ENCODE results near the gene KRT35. TPM values are rescaled to one million over a fixed set of nuclear protein-coding genes. Genes with fewer than 3 reads are reported as not detected.
"Not testable (repeated sequence)": the region's sequence is repeated elsewhere in the genome, so short reads cannot be mapped to it uniquely, and the experiment has no call there.

Gene KRT35
- total RNA-seq, 1 experiment from 2014 or later, result not detected

DNA sequence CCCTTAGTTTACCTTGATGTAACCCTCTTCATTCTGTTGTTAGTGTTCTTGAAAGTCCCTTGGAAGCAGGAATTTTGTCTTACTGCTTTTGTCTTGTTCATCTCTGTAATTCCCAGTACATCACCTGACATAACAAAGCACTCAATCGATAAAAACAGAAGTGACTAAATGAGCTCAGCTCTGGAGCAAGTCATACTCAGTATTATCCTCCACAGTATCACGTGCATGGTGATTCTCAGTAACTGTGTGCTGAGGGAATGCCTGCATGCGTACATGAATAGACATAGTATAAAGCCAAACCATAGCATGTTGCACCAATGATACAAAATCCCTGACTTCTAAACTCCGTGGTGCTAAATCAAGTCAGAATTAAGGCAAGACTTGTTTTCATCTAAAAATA lies 47.4 kb downstream of the KRT35 start:
- intact Hi-C loops (cut with micrococcal nuclease), result no loop called here
- BruUV-seq (replicated peaks), result no TSS peak
- ATAC-seq, result no peak
- H3K4me1 ChIP-seq (ENCODE audit: control insufficient read depth in 1 of 2, insufficient read depth in 2 of 2, low read length in 2 of 2), result peaks cover 5 to 6% of the 10 kb centered on the region in 2 experiments
- no peak for DNase-seq (ENCODE audit: low read depth, low spot score)
- H3K27ac ChIP-seq (ENCODE audit: low read depth, low read length), result no peak overlapping the region
- CTCF ChIA-PET, result interaction anchor here (1.2 kb wide), 1 partner anchor 16 kb away, joined by 4 read pairs; no protein-coding TSS in a partner anchor
- no peak overlapping the region for H2AFZ ChIP-seq (ENCODE audit: low read depth, low read length, poor library complexity, severe bottlenecking)
- no peaks in the 10 kb centered on the region for H4K20me1 ChIP-seq (ENCODE audit: insufficient read depth)
- H3K4me2 ChIP-seq (ENCODE audit: low read length), result no peak overlapping the region
- no peaks in the 10 kb centered on the region for H3K27me3 ChIP-seq (ENCODE audit: insufficient read depth, low read length)
- POLR2A ChIA-PET, result no interaction called here
- RAD21 ChIA-PET (ENCODE audit: low non-redundant PET in 1 of 2, low total read pairs in 2 of 2, uncharacterized antibody in 2 of 2, unreplicated experiment in 2 of 2), result no interaction called here
- H3K9me3 ChIP-seq (ENCODE audit: control insufficient read depth in 1 of 2, insufficient read depth in 1 of 2, low read depth in 1 of 2, low read length in 2 of 2), result no peaks in the 10 kb centered on the region
- H3K36me3 ChIP-seq (ENCODE audit: control insufficient read depth in 1 of 2, insufficient read depth in 2 of 2, low read length in 2 of 2), result no peaks in the 10 kb centered on the region
- H3K4me3 ChIP-seq (replicated peaks in 1 of 2; ENCODE audit: low read depth in 1 of 2, low read length in 2 of 2), result no peak overlapping the region
- no peak for TF ChIP-seq EZH2 (IDR thresholded peaks at IDR 0.05)
- TF ChIP-seq, protein P1, sequence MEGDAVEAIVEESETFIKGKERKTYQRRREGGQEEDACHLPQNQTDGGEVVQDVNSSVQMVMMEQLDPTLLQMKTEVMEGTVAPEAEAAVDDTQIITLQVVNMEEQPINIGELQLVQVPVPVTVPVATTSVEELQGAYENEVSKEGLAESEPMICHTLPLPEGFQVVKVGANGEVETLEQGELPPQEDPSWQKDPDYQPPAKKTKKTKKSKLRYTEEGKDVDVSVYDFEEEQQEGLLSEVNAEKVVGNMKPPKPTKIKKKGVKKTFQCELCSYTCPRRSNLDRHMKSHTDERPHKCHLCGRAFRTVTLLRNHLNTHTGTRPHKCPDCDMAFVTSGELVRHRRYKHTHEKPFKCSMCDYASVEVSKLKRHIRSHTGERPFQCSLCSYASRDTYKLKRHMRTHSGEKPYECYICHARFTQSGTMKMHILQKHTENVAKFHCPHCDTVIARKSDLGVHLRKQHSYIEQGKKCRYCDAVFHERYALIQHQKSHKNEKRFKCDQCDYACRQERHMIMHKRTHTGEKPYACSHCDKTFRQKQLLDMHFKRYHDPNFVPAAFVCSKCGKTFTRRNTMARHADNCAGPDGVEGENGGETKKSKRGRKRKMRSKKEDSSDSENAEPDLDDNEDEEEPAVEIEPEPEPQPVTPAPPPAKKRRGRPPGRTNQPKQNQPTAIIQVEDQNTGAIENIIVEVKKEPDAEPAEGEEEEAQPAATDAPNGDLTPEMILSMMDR (IDR thresholded peaks at IDR 0.05 in 2 of 3, conservative IDR thresholded peaks at IDR 0.05 in 1 of 3; ENCODE audit: borderline replicate concordance in 1 of 3, insufficient read depth in 1 of 3, low read depth in 2 of 3, low read length in 2 of 3), result no peak
- TF ChIP-seq, protein P2, sequence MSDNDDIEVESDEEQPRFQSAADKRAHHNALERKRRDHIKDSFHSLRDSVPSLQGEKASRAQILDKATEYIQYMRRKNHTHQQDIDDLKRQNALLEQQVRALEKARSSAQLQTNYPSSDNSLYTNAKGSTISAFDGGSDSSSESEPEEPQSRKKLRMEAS (IDR thresholded peaks at IDR 0.05), result no peak
- TF ChIP-seq SP1 (IDR thresholded peaks at IDR 0.05; ENCODE audit: low read depth), result no peak
- TF ChIP-seq EGR1 (IDR thresholded peaks at IDR 0.05; ENCODE audit: low read depth), result no peak
- TF ChIP-seq RAD21 (IDR thresholded peaks at IDR 0.05; ENCODE audit: low read depth), result no peak
- no peak for TF ChIP-seq POLR2AphosphoS5 (IDR thresholded peaks at IDR 0.05; ENCODE audit: low read depth, low read length)
- no peak for TF ChIP-seq JUND (IDR thresholded peaks at IDR 0.05)
- TF ChIP-seq, protein P3, sequence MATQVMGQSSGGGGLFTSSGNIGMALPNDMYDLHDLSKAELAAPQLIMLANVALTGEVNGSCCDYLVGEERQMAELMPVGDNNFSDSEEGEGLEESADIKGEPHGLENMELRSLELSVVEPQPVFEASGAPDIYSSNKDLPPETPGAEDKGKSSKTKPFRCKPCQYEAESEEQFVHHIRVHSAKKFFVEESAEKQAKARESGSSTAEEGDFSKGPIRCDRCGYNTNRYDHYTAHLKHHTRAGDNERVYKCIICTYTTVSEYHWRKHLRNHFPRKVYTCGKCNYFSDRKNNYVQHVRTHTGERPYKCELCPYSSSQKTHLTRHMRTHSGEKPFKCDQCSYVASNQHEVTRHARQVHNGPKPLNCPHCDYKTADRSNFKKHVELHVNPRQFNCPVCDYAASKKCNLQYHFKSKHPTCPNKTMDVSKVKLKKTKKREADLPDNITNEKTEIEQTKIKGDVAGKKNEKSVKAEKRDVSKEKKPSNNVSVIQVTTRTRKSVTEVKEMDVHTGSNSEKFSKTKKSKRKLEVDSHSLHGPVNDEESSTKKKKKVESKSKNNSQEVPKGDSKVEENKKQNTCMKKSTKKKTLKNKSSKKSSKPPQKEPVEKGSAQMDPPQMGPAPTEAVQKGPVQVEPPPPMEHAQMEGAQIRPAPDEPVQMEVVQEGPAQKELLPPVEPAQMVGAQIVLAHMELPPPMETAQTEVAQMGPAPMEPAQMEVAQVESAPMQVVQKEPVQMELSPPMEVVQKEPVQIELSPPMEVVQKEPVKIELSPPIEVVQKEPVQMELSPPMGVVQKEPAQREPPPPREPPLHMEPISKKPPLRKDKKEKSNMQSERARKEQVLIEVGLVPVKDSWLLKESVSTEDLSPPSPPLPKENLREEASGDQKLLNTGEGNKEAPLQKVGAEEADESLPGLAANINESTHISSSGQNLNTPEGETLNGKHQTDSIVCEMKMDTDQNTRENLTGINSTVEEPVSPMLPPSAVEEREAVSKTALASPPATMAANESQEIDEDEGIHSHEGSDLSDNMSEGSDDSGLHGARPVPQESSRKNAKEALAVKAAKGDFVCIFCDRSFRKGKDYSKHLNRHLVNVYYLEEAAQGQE (IDR thresholded peaks at IDR 0.05; ENCODE audit: low read depth), result no peak
- TF ChIP-seq FOSL1 (IDR thresholded peaks at IDR 0.05; ENCODE audit: low read depth), result no peak
- no peak for TF ChIP-seq CEBPB (IDR thresholded peaks at IDR 0.05; ENCODE audit: low read depth)
- TF ChIP-seq, protein P4, sequence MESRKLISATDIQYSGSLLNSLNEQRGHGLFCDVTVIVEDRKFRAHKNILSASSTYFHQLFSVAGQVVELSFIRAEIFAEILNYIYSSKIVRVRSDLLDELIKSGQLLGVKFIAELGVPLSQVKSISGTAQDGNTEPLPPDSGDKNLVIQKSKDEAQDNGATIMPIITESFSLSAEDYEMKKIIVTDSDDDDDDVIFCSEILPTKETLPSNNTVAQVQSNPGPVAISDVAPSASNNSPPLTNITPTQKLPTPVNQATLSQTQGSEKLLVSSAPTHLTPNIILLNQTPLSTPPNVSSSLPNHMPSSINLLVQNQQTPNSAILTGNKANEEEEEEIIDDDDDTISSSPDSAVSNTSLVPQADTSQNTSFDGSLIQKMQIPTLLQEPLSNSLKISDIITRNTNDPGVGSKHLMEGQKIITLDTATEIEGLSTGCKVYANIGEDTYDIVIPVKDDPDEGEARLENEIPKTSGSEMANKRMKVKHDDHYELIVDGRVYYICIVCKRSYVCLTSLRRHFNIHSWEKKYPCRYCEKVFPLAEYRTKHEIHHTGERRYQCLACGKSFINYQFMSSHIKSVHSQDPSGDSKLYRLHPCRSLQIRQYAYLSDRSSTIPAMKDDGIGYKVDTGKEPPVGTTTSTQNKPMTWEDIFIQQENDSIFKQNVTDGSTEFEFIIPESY (IDR thresholded peaks at IDR 0.05; ENCODE audit: extremely low read depth, insufficient replicate concordance, low read length), result no peak
- H3K79me2 ChIP-seq (ENCODE audit: insufficient read depth, low read length), result no peaks in the 10 kb centered on the region
- no peak overlapping the region for H3K9ac ChIP-seq (ENCODE audit: low read length)
- no peaks in the 10 kb centered on the region for H3K9me2 ChIP-seq (ENCODE audit: insufficient read depth)

DNA sequence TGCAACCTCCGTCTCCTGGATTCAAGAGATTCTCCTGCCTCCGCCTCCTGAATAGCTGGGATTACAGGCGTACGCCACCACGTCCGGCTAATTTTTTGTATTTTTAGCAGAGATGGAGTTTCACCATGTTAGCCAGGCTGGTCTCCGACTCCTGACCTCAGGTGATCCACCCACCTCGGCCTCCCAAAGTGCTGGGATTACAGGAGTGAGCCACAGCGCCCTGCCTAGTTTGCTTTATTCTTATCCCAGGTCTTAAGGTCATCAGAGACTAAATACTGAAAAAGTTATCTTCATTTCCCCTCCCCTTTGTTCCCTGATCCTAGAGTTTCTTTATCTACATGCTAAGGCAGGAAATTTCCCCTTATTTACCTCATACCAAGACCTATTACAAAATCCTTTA lies 50.6 kb downstream of the KRT35 start:
- H3K9me2 ChIP-seq (ENCODE audit: insufficient read depth); intact Hi-C loops (cut with micrococcal nuclease); H3K27me3 ChIP-seq (ENCODE audit: insufficient read depth, low read length); H3K27ac ChIP-seq (ENCODE audit: low read depth, low read length); H4K20me1 ChIP-seq (ENCODE audit: insufficient read depth); H3K79me2 ChIP-seq (ENCODE audit: insufficient read depth, low read length); DNase-seq (ENCODE audit: low read depth, low spot score); H3K36me3 ChIP-seq (ENCODE audit: control insufficient read depth in 1 of 2, insufficient read depth in 2 of 2, low read length in 2 of 2); ATAC-seq; H2AFZ ChIP-seq (ENCODE audit: low read depth, low read length, poor library complexity, severe bottlenecking); H3K4me3 ChIP-seq (replicated peaks in 1 of 2; ENCODE audit: low read depth in 1 of 2, low read length in 2 of 2); POLR2A ChIA-PET; H3K9ac ChIP-seq (ENCODE audit: low read length); RAD21 ChIA-PET (ENCODE audit: low non-redundant PET in 1 of 2, low total read pairs in 2 of 2, uncharacterized antibody in 2 of 2, unreplicated experiment in 2 of 2); H3K9me3 ChIP-seq (ENCODE audit: control insufficient read depth in 1 of 2, insufficient read depth in 1 of 2, low read depth in 1 of 2, low read length in 2 of 2); H3K4me2 ChIP-seq (ENCODE audit: low read length); BruUV-seq (replicated peaks): not testable (repeated sequence)
- peaks cover 11 to 13% of the 10 kb centered on the region in 2 experiments for H3K4me1 ChIP-seq (ENCODE audit: control insufficient read depth in 1 of 2, insufficient read depth in 2 of 2, low read length in 2 of 2)
- CTCF ChIA-PET, result interaction anchor here (0.6 kb wide), 1 partner anchor 13 kb away, joined by 3 read pairs; no protein-coding TSS in a partner anchor

All from HCT116 (cell line).